ENCODE data around the gene PDE1A.
A peak's percentile ranks its signal among the peaks of the same experiment; 100 is the strongest.

PDE1A gene

GRCh38 chr2:182378759-182379158, 48.1 kb downstream of the PDE1A start:
- Histone ChIP-seq H3K9me3 (peaks cover 0 to 29% (median 6%) of the 10 kb centered on the region in 3 donors), H3K4me1 (peaks cover 0 to 38% (median 18%) of the 10 kb centered on the region in 4 donors), H3K27me3 (no peaks in the 10 kb centered on the region), H3K27ac (peak overlapping the region; percentile 53 to 54), H3K4me3 (no peak overlapping the region), H3K36me3 (peaks cover 0 to 4% (median 0%) of the 10 kb centered on the region in 3 donors)
- no peak for TF ChIP-seq CTCF (IDR thresholded peaks at IDR 0.05)
- intact Hi-C loops (cut with DNase I; ENCODE audit: low total_unique reads): loop anchor here (10.0 kb wide), 1 partner anchor 46 kb away; the partner anchor contains the start of gene PDE1A
- DNase-seq: no peak

- no peak for DNase-seq
- Histone ChIP-seq H3K36me3 (peaks cover 0 to 4% (median 0%) of the 10 kb centered on the region in 3 donors), H3K27ac (peak overlapping the region; percentile 5 to 54), H3K4me3 (no peak overlapping the region), H3K9me3 (peaks cover 0 to 29% (median 6%) of the 10 kb centered on the region in 3 donors), H3K27me3 (no peaks in the 10 kb centered on the region), H3K4me1 (peaks cover 0 to 48% (median 20%) of the 10 kb centered on the region in 4 donors)
- TF ChIP-seq CTCF (IDR thresholded peaks at IDR 0.05): no peak
- intact Hi-C loops (cut with DNase I; ENCODE audit: low total_unique reads): loop anchor here (10.0 kb wide), 1 partner anchor 47 kb away; the partner anchor contains the start of gene PDE1A
Measured at GRCh38 chr2:182377467-182377866, 49.4 kb downstream of the PDE1A start.

GRCh38 chr2:182375862-182376261, 51.0 kb downstream of the PDE1A start:
- H3K27me3 ChIP-seq: no peaks in the 10 kb centered on the region
- H3K4me3 ChIP-seq: no peak overlapping the region
- peaks cover 0 to 58% (median 24%) of the 10 kb centered on the region in 4 donors for H3K4me1 ChIP-seq
- DNase-seq: no peak
- H3K27ac ChIP-seq: no peak overlapping the region
- peaks cover 0 to 4% (median 0%) of the 10 kb centered on the region in 3 donors for H3K36me3 ChIP-seq
- no peak for TF ChIP-seq CTCF (IDR thresholded peaks at IDR 0.05)
- peaks cover 0 to 29% (median 6%) of the 10 kb centered on the region in 3 donors for H3K9me3 ChIP-seq
- intact Hi-C loops (cut with DNase I; ENCODE audit: low total_unique reads): loop anchor here (10.0 kb wide), 1 partner anchor 49 kb away; the partner anchor contains the start of gene PDE1A

GRCh38 chr2:182372661-182373060, 54.2 kb downstream of the PDE1A start:
- Histone ChIP-seq H3K9me3 (peaks cover 0 to 25% (median 6%) of the 10 kb centered on the region in 3 donors), H3K27me3 (no peaks in the 10 kb centered on the region), H3K27ac (peak overlapping the region; percentile 85), H3K4me1 (peaks cover 0 to 60% (median 12%) of the 10 kb centered on the region in 4 donors), H3K36me3 (peaks cover 0 to 4% (median 0%) of the 10 kb centered on the region in 3 donors), H3K4me3 (no peak overlapping the region)
- no peak for TF ChIP-seq CTCF (IDR thresholded peaks at IDR 0.05)
- intact Hi-C loops (cut with DNase I; ENCODE audit: low total_unique reads): loop anchor here (10.0 kb wide), 1 partner anchor 52 kb away; the partner anchor contains the start of gene PDE1A
- DNase-seq: peak in 1 of 2 donors; percentile 73

GRCh38 chr2:182368996-182369395, 57.8 kb downstream of the PDE1A start:
- intact Hi-C loops (cut with DNase I; ENCODE audit: low total_unique reads): no loop called here
- Histone ChIP-seq H3K9me3 (no peaks in the 10 kb centered on the region), H3K27me3 (no peaks in the 10 kb centered on the region), H3K27ac (peak overlapping the region; percentile 53 to 85), H3K4me1 (peaks cover 0 to 76% (median 11%) of the 10 kb centered on the region in 4 donors), H3K36me3 (no peaks in the 10 kb centered on the region), H3K4me3 (no peak overlapping the region)
- TF ChIP-seq CTCF (IDR thresholded peaks at IDR 0.05): no peak
- no peak for DNase-seq
